ENCODE results near the gene MAP2K5.

The MAP2K5 gene

DNA sequence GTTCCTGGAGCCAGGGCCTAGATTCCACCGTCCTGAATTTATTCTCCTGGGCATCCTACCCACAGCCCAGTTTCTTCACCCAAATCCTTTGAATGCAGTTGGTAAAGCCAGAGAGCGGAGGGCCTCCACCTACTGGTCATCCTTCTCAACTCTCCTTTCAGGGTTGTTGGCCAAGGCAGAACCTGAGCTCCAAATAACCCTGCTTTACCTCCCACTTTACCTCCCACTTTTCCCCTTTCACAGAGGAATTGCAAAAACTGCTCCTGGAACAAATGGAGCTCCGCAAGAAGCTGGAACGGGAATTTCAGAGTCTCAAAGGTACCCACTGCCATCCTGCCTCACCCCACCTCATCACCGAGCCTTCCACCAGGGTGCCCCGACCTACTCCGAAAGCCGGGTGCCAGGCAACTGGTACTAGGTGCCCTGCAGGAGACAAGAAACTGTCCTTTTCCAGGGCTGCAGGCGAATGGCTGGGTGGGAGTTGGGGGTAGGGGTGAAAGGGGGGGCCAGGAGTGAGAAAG is 289.6 kb downstream of the MAP2K5 start:
- peak; percentile 24 for DNase-seq (ENCODE audit: low read depth)
- TF ChIP-seq, protein P1, sequence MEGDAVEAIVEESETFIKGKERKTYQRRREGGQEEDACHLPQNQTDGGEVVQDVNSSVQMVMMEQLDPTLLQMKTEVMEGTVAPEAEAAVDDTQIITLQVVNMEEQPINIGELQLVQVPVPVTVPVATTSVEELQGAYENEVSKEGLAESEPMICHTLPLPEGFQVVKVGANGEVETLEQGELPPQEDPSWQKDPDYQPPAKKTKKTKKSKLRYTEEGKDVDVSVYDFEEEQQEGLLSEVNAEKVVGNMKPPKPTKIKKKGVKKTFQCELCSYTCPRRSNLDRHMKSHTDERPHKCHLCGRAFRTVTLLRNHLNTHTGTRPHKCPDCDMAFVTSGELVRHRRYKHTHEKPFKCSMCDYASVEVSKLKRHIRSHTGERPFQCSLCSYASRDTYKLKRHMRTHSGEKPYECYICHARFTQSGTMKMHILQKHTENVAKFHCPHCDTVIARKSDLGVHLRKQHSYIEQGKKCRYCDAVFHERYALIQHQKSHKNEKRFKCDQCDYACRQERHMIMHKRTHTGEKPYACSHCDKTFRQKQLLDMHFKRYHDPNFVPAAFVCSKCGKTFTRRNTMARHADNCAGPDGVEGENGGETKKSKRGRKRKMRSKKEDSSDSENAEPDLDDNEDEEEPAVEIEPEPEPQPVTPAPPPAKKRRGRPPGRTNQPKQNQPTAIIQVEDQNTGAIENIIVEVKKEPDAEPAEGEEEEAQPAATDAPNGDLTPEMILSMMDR (conservative IDR thresholded peaks at IDR 0.05; ENCODE audit: low read length): peak; percentile 40
- H3K4me3 ChIP-seq (ENCODE audit: low read length): no peak overlapping the region

- TF ChIP-seq, protein P1 (conservative IDR thresholded peaks at IDR 0.05; ENCODE audit: low read length): no peak
- H3K4me3 ChIP-seq (ENCODE audit: low read length): peak overlapping the region; percentile 40
Observed at GRCh38 chr15:67832897-67833709, 290.6 kb downstream of the MAP2K5 start.

GRCh38 chr15:67833710-67834511 is 291.4 kb downstream of the MAP2K5 start:
- DNase-seq (ENCODE audit: low read depth): no peak
- H3K4me3 ChIP-seq (ENCODE audit: low read length): 0 out of 2 replicates have a peak overlapping the region, but pooled peaks have one; percentile 22
- TF ChIP-seq, protein P1 (conservative IDR thresholded peaks at IDR 0.05; ENCODE audit: low read length): peak; percentile 42

More at GRCh38 chr15:67832897-67833709, 290.6 kb downstream of the MAP2K5 start:
- no peak for DNase-seq (ENCODE audit: low read depth)

GRCh38 chr15:67834581-67835296 is 292.2 kb downstream of the MAP2K5 start:
- no peak for DNase-seq (ENCODE audit: low read depth)
- TF ChIP-seq, protein P1 (conservative IDR thresholded peaks at IDR 0.05; ENCODE audit: low read length): no peak
- no peak overlapping the region for H3K4me3 ChIP-seq (ENCODE audit: low read length)

- TF ChIP-seq, protein P1 (conservative IDR thresholded peaks at IDR 0.05; ENCODE audit: low read length): no peak
- peak overlapping the region; percentile 50 for H3K4me3 ChIP-seq (ENCODE audit: low read length)
- no peak for DNase-seq (ENCODE audit: low read depth)
Observed at GRCh38 chr15:67835297-67836133, 293.0 kb downstream of the MAP2K5 start.

DNA sequence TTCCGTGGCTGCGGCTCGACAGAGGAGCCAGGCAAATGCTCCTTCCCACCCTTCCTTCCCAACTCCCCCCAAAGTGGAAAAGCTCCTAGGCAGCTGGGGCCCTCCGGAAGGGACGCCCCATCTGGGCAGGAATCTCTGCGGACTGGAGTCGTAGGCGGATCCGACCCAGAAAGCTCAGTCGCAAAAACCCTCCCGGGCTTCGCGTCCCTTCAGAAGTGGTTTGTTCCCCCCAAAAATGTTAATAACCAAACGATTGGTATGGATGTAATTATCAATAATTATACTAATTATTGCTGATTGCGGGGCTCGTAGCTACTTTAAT is 293.6 kb downstream of the MAP2K5 start:
- no peak for DNase-seq (ENCODE audit: low read depth)
- peak overlapping the region; percentile 50 for H3K4me3 ChIP-seq (ENCODE audit: low read length)
- TF ChIP-seq, protein P1 (conservative IDR thresholded peaks at IDR 0.05; ENCODE audit: low read length): no peak

All from AG10803 (cell line).